ENCODE results near the gene RELN. TPM values are rescaled to one million over a fixed set of nuclear protein-coding genes. Genes with fewer than 3 reads are reported as not detected.

The RELN gene
- total RNA-seq, 1 experiment from 2014 or later: 0.20 TPM

DNA sequence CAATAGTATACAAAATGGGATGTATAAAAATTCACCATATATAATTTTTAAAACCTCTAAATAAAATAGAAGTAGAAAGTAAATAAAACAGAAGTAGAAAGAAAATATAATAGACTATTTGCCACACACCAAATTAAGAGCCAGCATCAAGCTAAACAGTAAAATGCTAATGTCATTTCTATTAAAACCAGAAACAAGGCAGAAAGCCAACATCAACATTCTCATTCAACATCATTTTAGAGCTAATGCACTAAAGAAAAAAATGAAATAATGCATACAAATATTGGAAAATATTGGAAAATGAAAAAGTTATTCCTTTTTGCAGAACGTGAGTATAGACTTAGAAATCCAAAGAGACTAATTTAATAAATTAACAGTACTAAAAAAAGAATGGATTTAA, 23.4 kb upstream of the RELN start:
- no peaks in the 10 kb centered on the region for H3K79me2 ChIP-seq (ENCODE audit: insufficient read depth, low read length)
- no peaks in the 10 kb centered on the region for H4K20me1 ChIP-seq (ENCODE audit: insufficient read depth)
- intact Hi-C loops (cut with micrococcal nuclease): no loop called here
- no peak overlapping the region for H3K4me3 ChIP-seq (replicated peaks in 1 of 2; ENCODE audit: low read depth in 1 of 2, low read length in 2 of 2)
- no peak overlapping the region for H3K4me2 ChIP-seq (ENCODE audit: low read length)
- H3K9me3 ChIP-seq (ENCODE audit: control insufficient read depth in 1 of 2, insufficient read depth in 1 of 2, low read depth in 1 of 2, low read length in 2 of 2): no peaks in the 10 kb centered on the region
- H3K4me1 ChIP-seq (ENCODE audit: control insufficient read depth in 1 of 2, insufficient read depth in 2 of 2, low read length in 2 of 2): no peaks in the 10 kb centered on the region
- ChIA-PET POLR2A (no interaction called here), CTCF (no interaction called here), RAD21 (ENCODE audit: low non-redundant PET in 1 of 2, low total read pairs in 2 of 2, uncharacterized antibody in 2 of 2, unreplicated experiment in 2 of 2) (no interaction called here)
- no TSS peak for BruUV-seq (replicated peaks)
- no peak for ATAC-seq
- no peaks in the 10 kb centered on the region for H3K9me2 ChIP-seq (ENCODE audit: insufficient read depth)
- no peak for DNase-seq (ENCODE audit: low read depth, low spot score)
- H3K27me3 ChIP-seq (ENCODE audit: insufficient read depth, low read length): peaks cover 12% of the 10 kb centered on the region
- H3K36me3 ChIP-seq (ENCODE audit: control insufficient read depth in 1 of 2, insufficient read depth in 2 of 2, low read length in 2 of 2): no peaks in the 10 kb centered on the region
- TF ChIP-seq TCF7L2 (IDR thresholded peaks at IDR 0.05; ENCODE audit: borderline replicate concordance, extremely low read depth, insufficient read depth, insufficient read length) (no peak), ELF1 (IDR thresholded peaks at IDR 0.05; ENCODE audit: borderline replicate concordance, low read depth) (no peak), ZNF274 (IDR thresholded peaks at IDR 0.05; ENCODE audit: low read depth, low read length) (no peak), SP1 (IDR thresholded peaks at IDR 0.05; ENCODE audit: low read depth) (no peak)
- no peak overlapping the region for H3K27ac ChIP-seq (ENCODE audit: low read depth, low read length)
- no peak overlapping the region for H3K9ac ChIP-seq (ENCODE audit: low read length)
- H2AFZ ChIP-seq (ENCODE audit: low read depth, low read length, poor library complexity, severe bottlenecking): no peak overlapping the region

DNA sequence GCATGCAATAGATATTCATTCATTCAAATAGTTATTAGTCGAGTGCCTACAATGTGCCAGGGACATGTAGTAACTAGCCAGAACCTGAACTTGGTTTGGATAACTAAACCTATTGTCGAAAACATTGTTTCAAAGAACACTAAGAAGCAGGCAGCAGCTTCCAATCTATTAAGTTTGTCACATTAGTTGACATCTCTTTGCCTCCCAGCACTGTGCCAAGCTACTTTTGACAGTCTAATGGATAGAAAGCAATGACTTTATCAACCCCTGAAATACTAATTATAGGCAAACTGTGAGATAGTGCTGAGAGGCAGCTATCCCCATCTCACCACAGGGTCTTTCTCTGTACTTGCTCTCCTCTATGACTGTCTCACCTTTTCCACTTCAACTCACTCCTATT, 22.4 kb upstream of the RELN start:
- intact Hi-C loops (cut with micrococcal nuclease): no loop called here
- Histone ChIP-seq H3K27me3 (ENCODE audit: insufficient read depth, low read length) (peaks cover 13% of the 10 kb centered on the region), H3K4me3 (replicated peaks in 1 of 2; ENCODE audit: low read depth in 1 of 2, low read length in 2 of 2) (no peak overlapping the region), H3K27ac (ENCODE audit: low read depth, low read length) (no peak overlapping the region), H3K4me1 (ENCODE audit: control insufficient read depth in 1 of 2, insufficient read depth in 2 of 2, low read length in 2 of 2) (no peaks in the 10 kb centered on the region), H3K9me2 (ENCODE audit: insufficient read depth) (no peaks in the 10 kb centered on the region), H3K4me2 (ENCODE audit: low read length) (no peak overlapping the region), H2AFZ (ENCODE audit: low read depth, low read length, poor library complexity, severe bottlenecking) (no peak overlapping the region), H3K9me3 (ENCODE audit: control insufficient read depth in 1 of 2, insufficient read depth in 1 of 2, low read depth in 1 of 2, low read length in 2 of 2) (no peaks in the 10 kb centered on the region), H3K9ac (ENCODE audit: low read length) (no peak overlapping the region), H3K36me3 (ENCODE audit: control insufficient read depth in 1 of 2, insufficient read depth in 2 of 2, low read length in 2 of 2) (no peaks in the 10 kb centered on the region), H4K20me1 (ENCODE audit: insufficient read depth) (no peaks in the 10 kb centered on the region), H3K79me2 (ENCODE audit: insufficient read depth, low read length) (no peaks in the 10 kb centered on the region)
- POLR2A ChIA-PET: no interaction called here
- CTCF ChIA-PET: no interaction called here
- TF ChIP-seq EGR1 (IDR thresholded peaks at IDR 0.05; ENCODE audit: low read depth) (no peak), ZFX (IDR thresholded peaks at IDR 0.05) (no peak), ELF1 (IDR thresholded peaks at IDR 0.05; ENCODE audit: borderline replicate concordance, low read depth) (no peak), RAD21 (IDR thresholded peaks at IDR 0.05; ENCODE audit: low read depth) (no peak), CBX3 (IDR thresholded peaks at IDR 0.05; ENCODE audit: low read depth) (no peak), TCF7L2 (IDR thresholded peaks at IDR 0.05; ENCODE audit: borderline replicate concordance, extremely low read depth, insufficient read depth, insufficient read length) (no peak), ZNF274 (IDR thresholded peaks at IDR 0.05; ENCODE audit: low read depth, low read length) (no peak), SIN3A (IDR thresholded peaks at IDR 0.05; ENCODE audit: low read depth) (no peak)
- TF ChIP-seq, protein P1, sequence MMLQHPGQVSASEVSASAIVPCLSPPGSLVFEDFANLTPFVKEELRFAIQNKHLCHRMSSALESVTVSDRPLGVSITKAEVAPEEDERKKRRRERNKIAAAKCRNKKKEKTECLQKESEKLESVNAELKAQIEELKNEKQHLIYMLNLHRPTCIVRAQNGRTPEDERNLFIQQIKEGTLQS (IDR thresholded peaks at IDR 0.05): no peak
- TF ChIP-seq, protein P2, sequence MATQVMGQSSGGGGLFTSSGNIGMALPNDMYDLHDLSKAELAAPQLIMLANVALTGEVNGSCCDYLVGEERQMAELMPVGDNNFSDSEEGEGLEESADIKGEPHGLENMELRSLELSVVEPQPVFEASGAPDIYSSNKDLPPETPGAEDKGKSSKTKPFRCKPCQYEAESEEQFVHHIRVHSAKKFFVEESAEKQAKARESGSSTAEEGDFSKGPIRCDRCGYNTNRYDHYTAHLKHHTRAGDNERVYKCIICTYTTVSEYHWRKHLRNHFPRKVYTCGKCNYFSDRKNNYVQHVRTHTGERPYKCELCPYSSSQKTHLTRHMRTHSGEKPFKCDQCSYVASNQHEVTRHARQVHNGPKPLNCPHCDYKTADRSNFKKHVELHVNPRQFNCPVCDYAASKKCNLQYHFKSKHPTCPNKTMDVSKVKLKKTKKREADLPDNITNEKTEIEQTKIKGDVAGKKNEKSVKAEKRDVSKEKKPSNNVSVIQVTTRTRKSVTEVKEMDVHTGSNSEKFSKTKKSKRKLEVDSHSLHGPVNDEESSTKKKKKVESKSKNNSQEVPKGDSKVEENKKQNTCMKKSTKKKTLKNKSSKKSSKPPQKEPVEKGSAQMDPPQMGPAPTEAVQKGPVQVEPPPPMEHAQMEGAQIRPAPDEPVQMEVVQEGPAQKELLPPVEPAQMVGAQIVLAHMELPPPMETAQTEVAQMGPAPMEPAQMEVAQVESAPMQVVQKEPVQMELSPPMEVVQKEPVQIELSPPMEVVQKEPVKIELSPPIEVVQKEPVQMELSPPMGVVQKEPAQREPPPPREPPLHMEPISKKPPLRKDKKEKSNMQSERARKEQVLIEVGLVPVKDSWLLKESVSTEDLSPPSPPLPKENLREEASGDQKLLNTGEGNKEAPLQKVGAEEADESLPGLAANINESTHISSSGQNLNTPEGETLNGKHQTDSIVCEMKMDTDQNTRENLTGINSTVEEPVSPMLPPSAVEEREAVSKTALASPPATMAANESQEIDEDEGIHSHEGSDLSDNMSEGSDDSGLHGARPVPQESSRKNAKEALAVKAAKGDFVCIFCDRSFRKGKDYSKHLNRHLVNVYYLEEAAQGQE (IDR thresholded peaks at IDR 0.05; ENCODE audit: low read depth): no peak
- BruUV-seq (replicated peaks): no TSS peak
- ATAC-seq: no peak
- DNase-seq (ENCODE audit: low read depth, low spot score): no peak
- RAD21 ChIA-PET (ENCODE audit: low non-redundant PET in 1 of 2, low total read pairs in 2 of 2, uncharacterized antibody in 2 of 2, unreplicated experiment in 2 of 2): no interaction called here

All from HCT116 (cell line).